Panc1 (cell line): ENCODE data around the gene TNP1.

Experiments used
- CTCF ChIP-seq: fragments of 450-650 bp; IDR thresholded peaks from 2 replicates; pipeline ENCODE4 v1.5.1; 2017; ENCODE audit warnings: mild to moderate bottlenecking
- POLR2AphosphoS5 ChIP-seq: IDR thresholded peaks from 2 replicates; pipeline ENCODE4 v1.6.1; 2012; ENCODE audit warnings: mild to moderate bottlenecking, low read depth, low read length, moderate library complexity
- TCF7L2 ChIP-seq: IDR thresholded peaks from 2 replicates; pipeline ENCODE4 v1.6.1; 2011; ENCODE audit warnings: mild to moderate bottlenecking, low read depth, low read length, inconsistent platforms

DNA sequence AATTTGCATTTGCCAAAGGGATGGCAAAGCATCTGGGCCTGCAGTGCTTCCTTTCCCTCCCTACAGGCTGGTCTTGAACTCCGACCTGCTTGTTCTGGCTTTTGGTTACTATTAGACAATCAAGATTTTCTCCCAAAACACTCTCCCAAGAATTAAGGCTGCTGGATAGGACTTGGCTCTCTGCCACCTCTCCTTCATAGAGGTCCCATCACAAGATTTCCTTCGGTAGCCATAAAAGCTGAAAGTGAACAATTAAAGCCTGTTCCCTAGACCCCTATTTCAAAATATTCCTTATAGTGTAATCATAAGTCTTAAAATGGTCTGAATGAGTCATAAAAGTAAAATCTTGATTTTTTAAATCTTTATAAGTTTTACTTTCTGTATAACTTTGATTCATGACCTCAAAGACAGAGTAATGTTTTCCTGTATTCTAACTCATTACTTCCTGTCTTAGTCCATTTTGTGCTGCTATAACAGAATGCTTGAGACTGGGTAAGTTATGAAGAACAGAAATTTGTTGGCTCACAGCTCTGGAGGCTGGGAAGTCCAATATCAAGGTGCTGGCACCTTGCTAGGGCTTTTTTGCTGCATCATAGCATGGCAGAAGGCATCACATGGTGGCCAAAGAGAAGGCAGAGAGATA is 37.8 kb upstream of the TNP1 start:
- TF ChIP-seq TCF7L2 (no peak), CTCF (no peak), POLR2AphosphoS5 (no peak)
